Measurements from ENCODE around the gene ROR1. TPM values are rescaled to one million over a fixed set of nuclear protein-coding genes. Genes with fewer than 3 reads are reported as not detected.

ROR1 gene
- total RNA-seq, 2 experiments from 2014 or later, result 0.47 to 1.4 TPM

DNA sequence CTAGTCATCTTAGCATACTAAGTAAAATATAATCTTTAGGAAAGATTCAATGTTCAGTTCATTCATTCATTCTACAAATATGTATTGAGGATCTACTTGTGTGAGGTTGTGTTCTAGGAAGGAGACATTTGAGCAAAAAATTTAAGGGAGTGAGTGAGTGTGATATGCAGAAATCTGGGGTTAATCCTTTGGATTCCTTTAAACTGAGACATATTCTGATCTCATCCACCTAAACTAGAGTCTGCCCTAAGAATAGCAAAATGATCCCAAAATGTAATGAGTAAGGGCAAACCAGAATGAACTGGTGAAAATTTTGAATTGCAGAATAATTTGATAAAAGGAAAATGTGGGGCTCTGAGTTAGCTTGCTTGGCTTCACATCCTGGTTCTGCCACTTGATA lies 438.2 kb downstream of the ROR1 start:
- intact Hi-C loops (cut with micrococcal nuclease; ENCODE audit: unreplicated experiment), result no loop called here
- no peak for TF ChIP-seq EZH2phosphoT487 (IDR thresholded peaks at IDR 0.05; ENCODE audit: borderline replicate concordance, low read depth, low read length)
- TF ChIP-seq, protein P1, sequence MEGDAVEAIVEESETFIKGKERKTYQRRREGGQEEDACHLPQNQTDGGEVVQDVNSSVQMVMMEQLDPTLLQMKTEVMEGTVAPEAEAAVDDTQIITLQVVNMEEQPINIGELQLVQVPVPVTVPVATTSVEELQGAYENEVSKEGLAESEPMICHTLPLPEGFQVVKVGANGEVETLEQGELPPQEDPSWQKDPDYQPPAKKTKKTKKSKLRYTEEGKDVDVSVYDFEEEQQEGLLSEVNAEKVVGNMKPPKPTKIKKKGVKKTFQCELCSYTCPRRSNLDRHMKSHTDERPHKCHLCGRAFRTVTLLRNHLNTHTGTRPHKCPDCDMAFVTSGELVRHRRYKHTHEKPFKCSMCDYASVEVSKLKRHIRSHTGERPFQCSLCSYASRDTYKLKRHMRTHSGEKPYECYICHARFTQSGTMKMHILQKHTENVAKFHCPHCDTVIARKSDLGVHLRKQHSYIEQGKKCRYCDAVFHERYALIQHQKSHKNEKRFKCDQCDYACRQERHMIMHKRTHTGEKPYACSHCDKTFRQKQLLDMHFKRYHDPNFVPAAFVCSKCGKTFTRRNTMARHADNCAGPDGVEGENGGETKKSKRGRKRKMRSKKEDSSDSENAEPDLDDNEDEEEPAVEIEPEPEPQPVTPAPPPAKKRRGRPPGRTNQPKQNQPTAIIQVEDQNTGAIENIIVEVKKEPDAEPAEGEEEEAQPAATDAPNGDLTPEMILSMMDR (conservative IDR thresholded peaks at IDR 0.05; ENCODE audit: low read length), result no peak
- H3K36me3 ChIP-seq (ENCODE audit: insufficient read depth, low read length), result no peaks in the 10 kb centered on the region
- POLR2A ChIA-PET, result no interaction called here
- DNase-seq (ENCODE audit: low spot score), result no peak
- H3K79me2 ChIP-seq (ENCODE audit: insufficient read depth, low read depth, low read length), result no peaks in the 10 kb centered on the region
- no peak overlapping the region for H2AFZ ChIP-seq (ENCODE audit: low read length)
- H3K4me3 ChIP-seq (ENCODE audit: low read depth, low read length, poor library complexity, severe bottlenecking), result no peak overlapping the region
- H3K4me2 ChIP-seq (ENCODE audit: low read length), result no peak overlapping the region
- no peaks in the 10 kb centered on the region for H3K4me1 ChIP-seq (ENCODE audit: insufficient read depth, low read length, poor library complexity, severe bottlenecking)
- no peak overlapping the region for H3K27ac ChIP-seq (ENCODE audit: low read depth, low read length, poor library complexity, severe bottlenecking)
- H4K20me1 ChIP-seq (ENCODE audit: insufficient read depth, low read length), result no peaks in the 10 kb centered on the region
- no peaks in the 10 kb centered on the region for H3K9me3 ChIP-seq (ENCODE audit: low read length)
- no TSS peak for BruUV-seq (replicated peaks)
- H3K9me2 ChIP-seq (ENCODE audit: insufficient read depth, low read length), result no peaks in the 10 kb centered on the region
- CTCF ChIA-PET (ENCODE audit: unreplicated experiment), result no interaction called here

DNA sequence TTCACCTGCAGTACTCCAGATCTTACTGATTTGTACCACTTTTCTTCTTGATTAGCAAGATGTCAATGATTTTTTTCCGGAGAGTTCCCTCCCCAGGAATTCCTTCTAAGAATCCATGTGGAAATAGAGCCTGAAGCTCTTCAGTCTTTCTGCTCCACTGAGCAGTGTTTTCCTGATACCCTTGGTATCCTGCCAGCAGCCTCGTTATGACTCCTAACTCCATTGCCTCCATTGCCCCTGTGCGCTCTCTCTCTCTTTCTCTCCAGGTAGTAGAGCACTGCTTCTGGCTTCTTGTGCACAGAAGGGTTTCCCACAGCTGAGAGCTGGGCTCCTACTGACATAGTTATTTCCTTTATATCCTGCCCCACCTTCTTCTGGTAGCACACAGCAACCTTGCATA lies 441.8 kb downstream of the ROR1 start:
- ChIA-PET CTCF (ENCODE audit: unreplicated experiment) (no interaction called here), POLR2A (interaction anchor here (0.6 kb wide), 1 partner anchor 1241 kb away, joined by 3 read pairs; no protein-coding TSS in a partner anchor)
- H3K9me3 ChIP-seq (ENCODE audit: low read length), result no peaks in the 10 kb centered on the region
- H2AFZ ChIP-seq (ENCODE audit: low read length), result no peak overlapping the region
- H3K4me3 ChIP-seq (ENCODE audit: low read depth, low read length, poor library complexity, severe bottlenecking), result no peak overlapping the region
- intact Hi-C loops (cut with micrococcal nuclease; ENCODE audit: unreplicated experiment), result no loop called here
- no peak for DNase-seq (ENCODE audit: low spot score)
- no peak overlapping the region for H3K4me2 ChIP-seq (ENCODE audit: low read length)
- H3K36me3 ChIP-seq (ENCODE audit: insufficient read depth, low read length), result no peaks in the 10 kb centered on the region
- H4K20me1 ChIP-seq (ENCODE audit: insufficient read depth, low read length), result no peaks in the 10 kb centered on the region
- no peaks in the 10 kb centered on the region for H3K9me2 ChIP-seq (ENCODE audit: insufficient read depth, low read length)
- H3K4me1 ChIP-seq (ENCODE audit: insufficient read depth, low read length, poor library complexity, severe bottlenecking), result no peaks in the 10 kb centered on the region
- TF ChIP-seq EZH2phosphoT487 (IDR thresholded peaks at IDR 0.05; ENCODE audit: borderline replicate concordance, low read depth, low read length), result no peak
- TF ChIP-seq, protein P1 (conservative IDR thresholded peaks at IDR 0.05; ENCODE audit: low read length), result no peak
- BruUV-seq (replicated peaks), result no TSS peak
- no peaks in the 10 kb centered on the region for H3K79me2 ChIP-seq (ENCODE audit: insufficient read depth, low read depth, low read length)
- no peak overlapping the region for H3K27ac ChIP-seq (ENCODE audit: low read depth, low read length, poor library complexity, severe bottlenecking)

DNA sequence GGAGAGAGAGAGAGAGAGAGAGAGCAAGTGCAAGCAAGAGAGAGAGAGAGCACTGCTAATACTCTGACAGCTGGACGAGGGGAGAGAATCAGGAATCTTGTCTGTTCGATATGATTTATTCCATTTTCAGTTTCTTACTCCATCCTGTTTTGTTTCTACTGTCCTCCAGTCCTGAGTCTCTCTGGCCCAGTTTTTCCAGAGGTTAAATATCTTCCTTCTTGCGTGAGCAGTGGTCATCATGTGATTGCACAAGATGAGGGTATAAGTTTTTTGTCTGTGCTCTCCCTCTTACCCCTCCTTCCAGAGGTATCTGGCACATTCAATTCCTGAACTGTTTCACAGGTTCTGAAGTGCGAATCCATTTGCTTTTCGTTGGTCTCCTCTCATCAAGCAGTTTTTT lies 446.4 kb downstream of the ROR1 start:
- Histone ChIP-seq H3K27ac (ENCODE audit: low read depth, low read length, poor library complexity, severe bottlenecking) (no peak overlapping the region), H3K4me1 (ENCODE audit: insufficient read depth, low read length, poor library complexity, severe bottlenecking) (no peaks in the 10 kb centered on the region), H3K4me3 (ENCODE audit: low read depth, low read length, poor library complexity, severe bottlenecking) (no peak overlapping the region), H3K79me2 (ENCODE audit: insufficient read depth, low read depth, low read length) (no peaks in the 10 kb centered on the region), H2AFZ (ENCODE audit: low read length) (no peak overlapping the region), H3K9me2 (ENCODE audit: insufficient read depth, low read length) (no peaks in the 10 kb centered on the region), H4K20me1 (ENCODE audit: insufficient read depth, low read length) (no peaks in the 10 kb centered on the region), H3K36me3 (ENCODE audit: insufficient read depth, low read length) (no peaks in the 10 kb centered on the region), H3K9me3 (ENCODE audit: low read length) (no peaks in the 10 kb centered on the region), H3K4me2 (ENCODE audit: low read length) (no peak overlapping the region)
- BruUV-seq (replicated peaks), result no TSS peak
- DNase-seq (ENCODE audit: low spot score), result no peak
- intact Hi-C loops (cut with micrococcal nuclease; ENCODE audit: unreplicated experiment), result no loop called here
- ChIA-PET POLR2A (no interaction called here), CTCF (ENCODE audit: unreplicated experiment) (no interaction called here)
- TF ChIP-seq, protein P1 (conservative IDR thresholded peaks at IDR 0.05; ENCODE audit: low read length), result no peak
- TF ChIP-seq EZH2phosphoT487 (IDR thresholded peaks at IDR 0.05; ENCODE audit: borderline replicate concordance, low read depth, low read length), result no peak

All from OCI-LY7 (cell line).